Measurements from ENCODE around the gene CYB5R4. TPM values are rescaled to one million over a fixed set of nuclear protein-coding genes. Genes with fewer than 3 reads are reported as not detected.

CYB5R4 gene
- 2.8 and 3.3 TPM in 2 replicates for total RNA-seq

GRCh38 chr6:83859410-83860358 is at the start of gene CYB5R4:
CYB5R4 (plus strand) TSS chr6:83859689; CDS start chr6:83859783, 94 bp downstream.

DNA sequence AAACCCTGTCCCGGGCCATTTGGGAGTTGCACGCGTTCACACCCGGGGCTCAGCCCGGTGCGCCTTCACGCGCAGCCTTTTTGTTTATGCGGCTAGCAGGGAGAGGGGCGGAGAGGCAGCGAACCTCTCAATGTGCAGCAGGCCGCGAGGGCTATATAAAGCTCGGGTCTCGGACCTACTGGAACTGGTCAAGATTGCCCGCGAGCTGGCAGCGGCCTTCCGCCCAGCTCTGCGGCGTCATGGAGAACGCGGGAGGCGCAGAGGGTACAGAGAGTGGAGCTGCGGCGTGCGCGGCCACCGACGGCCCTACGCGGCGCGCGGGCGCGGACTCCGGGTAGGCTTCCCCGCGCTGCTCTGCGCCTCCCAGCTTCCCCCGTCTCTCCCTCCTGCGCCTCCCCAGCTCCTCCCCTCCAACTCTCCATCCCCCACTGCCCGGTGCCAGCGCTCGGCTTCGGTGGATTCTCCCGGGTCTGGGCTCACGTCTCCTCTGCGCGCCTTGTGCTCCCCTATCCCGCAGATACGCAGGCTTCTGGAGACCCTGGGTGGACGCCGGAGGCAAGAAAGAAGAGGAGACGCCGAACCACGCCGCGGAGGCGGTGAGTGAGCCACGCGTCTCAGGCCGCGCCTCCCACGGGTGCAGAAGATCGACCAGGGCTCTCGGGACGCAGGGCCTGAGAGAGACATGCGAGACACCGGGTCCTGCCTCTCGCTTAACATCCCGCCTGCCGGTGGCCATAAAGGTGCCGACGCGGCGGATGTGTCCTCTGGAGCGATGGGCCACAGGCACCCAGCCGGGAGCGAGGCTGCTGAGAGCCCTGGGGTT is 6.1 kb upstream of the CYB5R4 start, which contains the start of gene RIPPLY2:
Gene RIPPLY2 (plus strand): TSS at position 183 of the 823 bp plus-strand sequence. CDS start 57 bp downstream, at position 240.

Other genes starting within 250 kb of the CYB5R4 start
- gene SNAP91, start 150.6 kb upstream of the CYB5R4 start, total RNA-seq = under 0.01 and 0.09 TPM in 2 replicates
- 0.28 TPM in 1 of 2 replicates, not detected in the other for gene RIPPLY2, start 6.3 kb upstream of the CYB5R4 start, total RNA-seq
- 0.28 and 0.65 TPM in 2 replicates for gene MRAP2, start 174.1 kb downstream of the CYB5R4 start, total RNA-seq

All from smooth muscle cell of bladder (primary cell).